Measurements from ENCODE around the gene DNAJC18.

Gene DNAJC18

GRCh38 chr5:139459451-139459934 is 20.2 kb upstream of the DNAJC18 start:
- Histone ChIP-seq H3K27me3 (replicated peaks; ENCODE audit: control insufficient read depth, insufficient read depth, low read length) (no peaks in the 10 kb centered on the region), H3K4me3 (ENCODE audit: low read length) (no peak overlapping the region), H3K9ac (ENCODE audit: low read length) (no peak overlapping the region), H3K4me1 (ENCODE audit: control insufficient read depth, insufficient read depth, low read length) (no peaks in the 10 kb centered on the region), H3K9me3 (ENCODE audit: control insufficient read depth, low read length) (no peaks in the 10 kb centered on the region), H3K36me3 (ENCODE audit: control insufficient read depth, insufficient read depth, low read length, severe bottlenecking) (no peaks in the 10 kb centered on the region)
- no peak for DNase-seq (ENCODE audit: low read depth)

DNA sequence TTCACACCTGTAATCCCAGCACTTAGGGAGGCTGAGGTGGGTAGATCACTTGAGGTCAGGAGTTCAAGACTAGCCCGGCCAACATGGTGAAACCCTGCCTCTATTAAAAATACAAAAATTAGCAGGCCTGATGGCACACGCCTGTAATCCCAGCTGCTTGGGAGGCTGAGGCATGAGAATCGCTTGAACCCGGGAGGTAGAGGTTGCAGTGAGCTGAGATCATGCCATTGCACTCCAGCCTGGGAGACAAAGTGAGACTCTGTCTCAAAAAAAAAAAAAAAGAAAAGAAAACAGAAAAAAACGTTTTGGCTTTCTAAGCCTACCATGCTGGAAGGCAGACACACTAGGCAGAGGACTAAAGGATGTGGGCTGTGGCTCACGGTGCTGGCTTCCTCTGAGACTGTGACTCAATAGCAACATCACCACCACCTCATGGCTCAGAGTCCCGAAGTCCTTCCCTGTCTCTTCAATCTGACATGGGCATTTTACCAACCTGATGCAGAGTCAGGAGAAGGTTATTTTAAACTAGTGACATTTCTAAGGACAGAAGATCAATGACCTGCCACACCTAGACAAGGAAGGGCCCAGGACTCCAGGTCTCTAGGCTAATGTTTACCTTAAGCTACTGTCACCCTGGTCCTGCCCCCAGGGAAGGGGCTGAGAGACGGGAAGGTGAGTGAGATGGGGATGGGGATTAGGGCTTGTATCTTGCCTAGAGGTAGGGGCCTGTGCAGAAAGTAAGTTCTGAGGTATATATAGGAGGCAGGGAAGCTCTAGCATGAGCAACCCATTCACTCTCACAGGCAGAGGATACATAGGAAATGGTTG is 19.5 kb upstream of the DNAJC18 start:
- H3K27me3 ChIP-seq (replicated peaks; ENCODE audit: control insufficient read depth, insufficient read depth, low read length) = no peaks in the 10 kb centered on the region
- H3K36me3 ChIP-seq (ENCODE audit: control insufficient read depth, insufficient read depth, low read length, severe bottlenecking) = no peaks in the 10 kb centered on the region
- no peaks in the 10 kb centered on the region for H3K4me1 ChIP-seq (ENCODE audit: control insufficient read depth, insufficient read depth, low read length)
- H3K4me3 ChIP-seq (ENCODE audit: low read length) = no peak overlapping the region
- H3K9ac ChIP-seq (ENCODE audit: low read length) = no peak overlapping the region
- no peaks in the 10 kb centered on the region for H3K9me3 ChIP-seq (ENCODE audit: control insufficient read depth, low read length)
- peak; percentile 22 for DNase-seq (ENCODE audit: low read depth)

DNA sequence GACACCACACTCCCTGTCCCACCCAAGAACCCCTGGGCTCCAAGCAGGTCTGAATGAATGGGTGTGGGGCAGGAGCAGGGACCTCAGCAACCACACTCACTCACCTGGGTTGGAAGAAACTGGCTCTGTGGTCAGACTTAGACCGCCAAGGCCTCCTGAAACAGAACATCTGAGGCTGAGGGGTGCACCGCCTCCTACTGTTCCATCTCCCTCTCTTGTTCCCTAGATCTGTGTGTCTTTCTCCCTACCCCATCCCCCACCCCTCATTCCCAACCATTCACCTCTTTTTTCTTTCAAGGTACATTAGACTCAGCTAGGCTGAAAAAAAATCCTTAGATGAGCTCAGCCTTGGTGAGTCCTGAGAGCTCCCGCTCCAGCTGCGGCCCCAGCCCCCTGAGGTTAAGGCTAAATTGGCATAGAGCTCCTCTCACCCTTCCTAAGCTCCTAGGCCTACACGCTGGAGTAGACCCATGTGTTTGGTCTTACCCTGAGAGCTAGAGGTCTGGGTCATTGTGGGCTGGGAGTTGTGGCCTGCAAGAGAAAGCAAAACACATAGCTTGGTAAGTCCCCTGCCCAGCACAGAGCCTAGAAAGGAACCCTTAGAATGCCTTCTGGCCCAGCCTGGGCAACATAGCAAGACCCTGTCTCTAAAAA is 18.5 kb upstream of the DNAJC18 start:
- Histone ChIP-seq H3K9ac (ENCODE audit: low read length) (no peak overlapping the region), H3K4me1 (ENCODE audit: control insufficient read depth, insufficient read depth, low read length) (no peaks in the 10 kb centered on the region), H3K36me3 (ENCODE audit: control insufficient read depth, insufficient read depth, low read length, severe bottlenecking) (no peaks in the 10 kb centered on the region), H3K4me3 (ENCODE audit: low read length) (no peak overlapping the region), H3K27me3 (replicated peaks; ENCODE audit: control insufficient read depth, insufficient read depth, low read length) (no peaks in the 10 kb centered on the region), H3K9me3 (ENCODE audit: control insufficient read depth, low read length) (no peaks in the 10 kb centered on the region)
- no peak for DNase-seq (ENCODE audit: low read depth)

DNA sequence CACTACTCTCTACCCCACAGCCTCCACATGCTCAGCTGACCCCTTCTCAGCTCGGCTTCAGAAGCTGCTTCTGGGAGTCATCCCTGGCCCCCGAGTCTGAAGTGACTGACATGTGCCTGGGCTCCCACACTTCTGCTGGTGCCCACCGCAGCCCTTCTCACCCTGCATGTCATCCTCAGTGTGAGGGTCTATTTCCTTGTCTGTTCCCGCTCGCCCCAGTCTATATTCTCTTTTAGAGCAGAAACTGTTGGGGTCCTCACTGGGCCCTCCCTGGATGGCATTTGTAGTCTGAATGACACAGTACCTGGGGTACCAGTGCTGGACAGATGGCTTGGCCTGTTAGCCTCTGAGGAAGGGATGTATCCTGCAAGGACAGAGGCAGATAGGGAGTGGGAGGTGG is 17.9 kb upstream of the DNAJC18 start:
- H3K36me3 ChIP-seq (ENCODE audit: control insufficient read depth, insufficient read depth, low read length, severe bottlenecking) = no peaks in the 10 kb centered on the region

GRCh38 chr5:139456776-139457175 is 17.5 kb upstream of the DNAJC18 start:
- H3K9me3 ChIP-seq (ENCODE audit: control insufficient read depth, low read length) = no peaks in the 10 kb centered on the region
- H3K36me3 ChIP-seq (ENCODE audit: control insufficient read depth, insufficient read depth, low read length, severe bottlenecking) = no peaks in the 10 kb centered on the region
- no peak overlapping the region for H3K4me3 ChIP-seq (ENCODE audit: low read length)
- DNase-seq (ENCODE audit: low read depth) = no peak
- H3K27me3 ChIP-seq (replicated peaks; ENCODE audit: control insufficient read depth, insufficient read depth, low read length) = no peaks in the 10 kb centered on the region
- no peaks in the 10 kb centered on the region for H3K4me1 ChIP-seq (ENCODE audit: control insufficient read depth, insufficient read depth, low read length)
- no peak overlapping the region for H3K9ac ChIP-seq (ENCODE audit: low read length)

More for the DNA sequence above, 17.9 kb upstream of the DNAJC18 start:
- H3K4me3 ChIP-seq (ENCODE audit: low read length) = no peak overlapping the region
- DNase-seq (ENCODE audit: low read depth) = no peak
- no peaks in the 10 kb centered on the region for H3K27me3 ChIP-seq (replicated peaks; ENCODE audit: control insufficient read depth, insufficient read depth, low read length)
- H3K9ac ChIP-seq (ENCODE audit: low read length) = no peak overlapping the region
- H3K4me1 ChIP-seq (ENCODE audit: control insufficient read depth, insufficient read depth, low read length) = no peaks in the 10 kb centered on the region
- no peaks in the 10 kb centered on the region for H3K9me3 ChIP-seq (ENCODE audit: control insufficient read depth, low read length)

DNA sequence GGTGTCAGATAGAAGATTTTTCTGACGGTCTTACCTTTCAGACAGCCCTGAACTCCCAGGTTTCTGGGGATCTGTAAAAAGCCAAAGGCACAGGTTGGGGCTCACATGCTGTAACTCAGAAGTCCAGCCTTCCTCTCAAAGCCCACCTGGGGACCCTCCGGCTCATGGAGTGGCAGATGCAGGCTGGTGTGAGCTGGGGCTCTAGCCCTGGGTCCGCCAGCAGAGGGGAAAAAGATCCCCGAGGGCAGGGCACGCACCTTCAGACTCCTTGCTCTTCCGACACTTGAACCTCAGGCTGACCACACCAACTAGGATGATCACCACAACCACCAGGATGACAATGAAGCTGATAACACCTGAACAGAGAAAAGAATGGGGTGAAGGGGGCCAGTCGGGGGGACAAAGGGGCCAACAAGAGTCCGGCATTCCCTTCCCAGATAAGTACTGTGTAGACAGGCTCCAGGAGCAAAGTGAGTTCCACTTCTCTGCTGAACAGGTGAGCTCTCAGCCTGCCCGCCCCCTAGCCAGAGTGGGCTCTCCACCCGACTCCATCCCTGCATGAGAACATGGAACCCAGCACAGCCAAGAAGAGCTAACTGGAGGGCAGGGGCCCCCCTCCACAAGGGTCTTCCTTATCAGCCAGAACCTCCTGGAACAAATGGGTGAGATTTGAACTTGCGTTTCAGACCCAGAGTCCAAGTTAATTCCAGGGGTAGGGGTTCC is 15.4 kb upstream of the DNAJC18 start:
- no peaks in the 10 kb centered on the region for H3K4me1 ChIP-seq (ENCODE audit: control insufficient read depth, insufficient read depth, low read length)
- H3K27me3 ChIP-seq (replicated peaks; ENCODE audit: control insufficient read depth, insufficient read depth, low read length) = no peaks in the 10 kb centered on the region
- H3K4me3 ChIP-seq (ENCODE audit: low read length) = no peak overlapping the region
- H3K36me3 ChIP-seq (ENCODE audit: control insufficient read depth, insufficient read depth, low read length, severe bottlenecking) = no peaks in the 10 kb centered on the region
- H3K9ac ChIP-seq (ENCODE audit: low read length) = no peak overlapping the region
- H3K9me3 ChIP-seq (ENCODE audit: control insufficient read depth, low read length) = no peaks in the 10 kb centered on the region
- DNase-seq (ENCODE audit: low read depth) = no peak

GRCh38 chr5:139453683-139454567 is 14.6 kb upstream of the DNAJC18 start:
- no peak for DNase-seq (ENCODE audit: low read depth)
- Histone ChIP-seq H3K36me3 (ENCODE audit: control insufficient read depth, insufficient read depth, low read length, severe bottlenecking) (no peaks in the 10 kb centered on the region), H3K9ac (ENCODE audit: low read length) (no peak overlapping the region), H3K9me3 (ENCODE audit: control insufficient read depth, low read length) (no peaks in the 10 kb centered on the region), H3K27me3 (replicated peaks; ENCODE audit: control insufficient read depth, insufficient read depth, low read length) (no peaks in the 10 kb centered on the region), H3K4me3 (ENCODE audit: low read length) (no peak overlapping the region), H3K4me1 (ENCODE audit: control insufficient read depth, insufficient read depth, low read length) (no peaks in the 10 kb centered on the region)

DNA sequence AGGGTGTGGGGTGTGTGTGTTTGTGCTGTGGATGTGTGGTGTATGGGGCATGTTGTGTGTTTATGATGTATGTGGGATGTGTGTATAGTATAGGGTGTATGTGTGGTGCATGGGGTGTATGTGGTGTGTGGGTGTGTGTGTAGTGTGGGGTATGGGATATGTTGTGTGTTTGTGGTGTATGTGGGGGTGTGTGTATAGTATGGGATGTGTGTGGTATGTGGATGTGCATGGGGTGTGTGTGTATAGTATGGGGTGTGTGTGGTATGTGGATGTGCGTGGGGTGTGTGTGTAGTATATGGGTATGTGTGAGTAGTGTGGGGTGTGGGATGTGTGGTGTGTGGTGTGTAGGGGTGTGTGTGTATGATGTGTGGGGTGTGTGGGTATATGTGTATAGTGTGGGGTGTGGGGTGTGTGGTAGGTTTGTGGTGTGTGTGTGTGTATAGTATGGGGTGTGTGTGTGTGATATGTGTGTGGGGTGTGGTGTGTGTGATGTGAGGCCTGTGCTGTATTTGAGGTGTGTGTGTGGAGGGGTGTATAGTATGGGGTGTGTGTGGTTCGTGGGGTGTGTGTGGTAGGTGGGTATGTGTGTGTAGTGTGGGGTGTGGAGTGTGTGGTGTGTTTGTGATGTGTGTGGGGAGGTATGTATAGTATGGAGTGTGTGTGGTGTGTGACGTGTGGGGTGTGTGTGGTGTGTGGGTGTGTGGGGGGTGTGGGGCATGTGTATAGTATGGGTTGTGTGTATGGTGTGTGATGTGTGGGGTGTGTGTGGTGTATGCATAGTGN is 12.7 kb upstream of the DNAJC18 start:
- no peak for DNase-seq (ENCODE audit: low read depth)
- H3K4me3 ChIP-seq (ENCODE audit: low read length) = no peak overlapping the region

GRCh38 chr5:139451176-139451575 is 11.9 kb upstream of the DNAJC18 start:
- no peak overlapping the region for H3K4me3 ChIP-seq (ENCODE audit: low read length)
- no peaks in the 10 kb centered on the region for H3K36me3 ChIP-seq (ENCODE audit: control insufficient read depth, insufficient read depth, low read length, severe bottlenecking)
- no peaks in the 10 kb centered on the region for H3K9me3 ChIP-seq (ENCODE audit: control insufficient read depth, low read length)
- H3K9ac ChIP-seq (ENCODE audit: low read length) = no peak overlapping the region
- H3K4me1 ChIP-seq (ENCODE audit: control insufficient read depth, insufficient read depth, low read length) = peaks cover 8% of the 10 kb centered on the region
- no peaks in the 10 kb centered on the region for H3K27me3 ChIP-seq (replicated peaks; ENCODE audit: control insufficient read depth, insufficient read depth, low read length)
- no peak for DNase-seq (ENCODE audit: low read depth)

More for the DNA sequence above, 12.7 kb upstream of the DNAJC18 start:
- Histone ChIP-seq H3K27me3 (replicated peaks; ENCODE audit: control insufficient read depth, insufficient read depth, low read length) (no peaks in the 10 kb centered on the region), H3K9me3 (ENCODE audit: control insufficient read depth, low read length) (no peaks in the 10 kb centered on the region), H3K4me1 (ENCODE audit: control insufficient read depth, insufficient read depth, low read length) (peaks cover 6% of the 10 kb centered on the region), H3K36me3 (ENCODE audit: control insufficient read depth, insufficient read depth, low read length, severe bottlenecking) (no peaks in the 10 kb centered on the region), H3K9ac (ENCODE audit: low read length) (no peak overlapping the region)
